HFFc6 (cell line): ENCODE data around the gene ATF5. TPM values are rescaled to one million over a fixed set of nuclear protein-coding genes. Genes with fewer than 3 reads are reported as not detected.

Experiments
- DNase-seq: peaks from one replicate; pipeline ENCODE4 v3.0.0-alpha.2; 2018
- H3K27ac Mint-ChIP-seq: 2 replicates; pipeline ENCODE4 v1.8.0; 2020; ENCODE audit warnings: mild to moderate bottlenecking, mixed read lengths
- H3K27me3 Mint-ChIP-seq: 2 replicates; pipeline ENCODE4 v1.8.0; 2021; ENCODE audit warnings: mild to moderate bottlenecking, moderate library complexity, mixed read lengths; ENCODE audit not compliant: insufficient read depth
- H3K36me3 Mint-ChIP-seq: 2 replicates; pipeline ENCODE4 v1.8.0; 2021; ENCODE audit warnings: low read depth, mixed read lengths
- H3K4me1 Mint-ChIP-seq: 2 replicates; pipeline ENCODE4 v1.8.0; 2020; ENCODE audit warnings: low read depth, mixed read lengths
- H3K4me3 Mint-ChIP-seq: 2 replicates; pipeline ENCODE4 v1.8.0; 2020; ENCODE audit warnings: mild to moderate bottlenecking, moderate library complexity, mixed read lengths
- H3K9me3 Mint-ChIP-seq: 2 replicates; pipeline ENCODE4 v1.8.0; 2020; ENCODE audit warnings: mild to moderate bottlenecking, mixed read lengths
- total RNA-seq, 6 experiments: library from RNA; stranded (reverse); fragmentation: NEBNext Ultra II Directional; extraction: Animal tissue kit (Norgen Biotek cat#: 25700); gene quantifications; 2 replicates in 1 of 6; 3 replicates in 5 of 6; pipeline ENCODE4 v1.2.3, GENCODE V29; 2021
- TF ChIP-seq, protein P1 (sequence below): fragments of 200-600 bp; sonication (generic); IDR thresholded peaks from 2 replicates; pipeline ENCODE4 v1.5.0; 2021; ENCODE audit warnings: antibody characterized with exemption, mild to moderate bottlenecking

ATF5 gene
- total RNA-seq, 6 experiments from 2014 or later: 38.2 to 44.4 (median 41.2) TPM

DNA sequence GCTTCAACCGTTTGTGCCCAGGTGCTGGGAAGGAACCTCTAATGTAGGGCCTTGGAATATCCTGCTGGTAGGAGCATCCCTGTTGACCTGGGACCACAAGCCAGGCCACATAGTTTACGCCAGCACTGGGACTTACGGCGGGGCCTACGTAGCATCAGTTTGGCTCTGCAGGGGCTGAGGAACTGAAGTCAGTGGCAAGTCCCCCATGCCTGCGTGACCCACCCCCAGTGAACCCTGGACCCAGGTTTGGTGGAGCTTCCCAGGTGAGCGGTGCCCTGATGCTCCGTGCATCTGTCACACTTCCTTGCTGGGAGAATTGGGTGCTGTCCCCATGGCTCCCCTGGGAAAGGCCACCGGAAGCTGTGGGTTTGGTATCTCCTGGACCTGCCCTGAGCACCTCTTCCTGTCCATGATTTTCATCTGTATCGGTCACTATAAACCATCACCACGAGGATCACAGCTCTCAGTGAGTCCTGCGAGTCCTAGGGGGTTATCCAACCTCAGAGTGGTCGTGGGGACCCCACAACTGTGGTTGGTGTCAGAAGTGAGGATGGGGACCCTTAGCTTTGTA lies 22.0 kb downstream of the ATF5 start:
- no peak for DNase-seq
- TF ChIP-seq, protein P1, sequence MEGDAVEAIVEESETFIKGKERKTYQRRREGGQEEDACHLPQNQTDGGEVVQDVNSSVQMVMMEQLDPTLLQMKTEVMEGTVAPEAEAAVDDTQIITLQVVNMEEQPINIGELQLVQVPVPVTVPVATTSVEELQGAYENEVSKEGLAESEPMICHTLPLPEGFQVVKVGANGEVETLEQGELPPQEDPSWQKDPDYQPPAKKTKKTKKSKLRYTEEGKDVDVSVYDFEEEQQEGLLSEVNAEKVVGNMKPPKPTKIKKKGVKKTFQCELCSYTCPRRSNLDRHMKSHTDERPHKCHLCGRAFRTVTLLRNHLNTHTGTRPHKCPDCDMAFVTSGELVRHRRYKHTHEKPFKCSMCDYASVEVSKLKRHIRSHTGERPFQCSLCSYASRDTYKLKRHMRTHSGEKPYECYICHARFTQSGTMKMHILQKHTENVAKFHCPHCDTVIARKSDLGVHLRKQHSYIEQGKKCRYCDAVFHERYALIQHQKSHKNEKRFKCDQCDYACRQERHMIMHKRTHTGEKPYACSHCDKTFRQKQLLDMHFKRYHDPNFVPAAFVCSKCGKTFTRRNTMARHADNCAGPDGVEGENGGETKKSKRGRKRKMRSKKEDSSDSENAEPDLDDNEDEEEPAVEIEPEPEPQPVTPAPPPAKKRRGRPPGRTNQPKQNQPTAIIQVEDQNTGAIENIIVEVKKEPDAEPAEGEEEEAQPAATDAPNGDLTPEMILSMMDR: no peak
- no peaks in the 10 kb centered on the region for H3K9me3 Mint-ChIP-seq
- H3K27me3 Mint-ChIP-seq: peaks cover 47% of the 10 kb centered on the region
- H3K27ac Mint-ChIP-seq: no peak overlapping the region
- no peaks in the 10 kb centered on the region for H3K36me3 Mint-ChIP-seq
- H3K4me1 Mint-ChIP-seq: peaks cover 22% of the 10 kb centered on the region; the same call in 1 of the 2 replicates
- H3K4me3 Mint-ChIP-seq: no peak overlapping the region

DNA sequence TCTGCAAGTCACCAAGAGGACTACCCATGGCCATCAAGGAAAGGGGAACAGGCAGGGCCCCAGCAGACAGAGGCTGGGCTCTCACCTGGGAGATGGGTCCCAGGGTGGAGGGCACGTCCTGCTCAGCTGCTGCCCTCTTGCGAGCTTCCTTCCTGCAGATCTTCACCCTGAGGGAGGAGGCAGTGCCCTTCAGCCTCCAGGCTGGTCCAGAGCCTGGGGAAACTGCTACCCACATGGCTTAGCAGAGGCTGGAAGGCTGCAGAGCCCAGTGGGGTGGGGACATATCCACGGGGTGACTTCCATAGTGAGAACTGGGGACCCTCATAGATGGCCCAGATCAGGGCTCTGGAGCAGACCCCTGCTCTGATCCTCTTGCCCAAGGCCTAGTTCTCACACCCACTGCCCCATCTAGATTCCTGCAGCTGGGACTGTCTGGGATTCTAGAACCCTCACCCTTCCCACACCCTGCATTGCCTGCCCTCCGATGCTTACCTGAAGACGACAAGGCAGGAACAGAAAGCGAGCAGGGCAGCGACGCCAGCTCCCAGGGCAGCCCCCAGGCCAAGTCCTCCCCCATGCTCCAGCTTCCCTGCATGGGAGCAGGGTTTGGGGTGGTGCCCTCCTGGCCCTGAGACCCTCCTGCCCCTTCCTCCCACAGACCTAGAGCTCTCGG lies 22.9 kb downstream of the ATF5 start:
- Mint-ChIP-seq H3K9me3 (no peaks in the 10 kb centered on the region), H3K4me1 (peaks cover 22% of the 10 kb centered on the region; the same call in 1 of the 2 replicates), H3K27ac (no peak overlapping the region), H3K27me3 (peaks cover 51% of the 10 kb centered on the region), H3K36me3 (no peaks in the 10 kb centered on the region), H3K4me3 (no peak overlapping the region)
- TF ChIP-seq, protein P1: no peak
- no peak for DNase-seq

DNA sequence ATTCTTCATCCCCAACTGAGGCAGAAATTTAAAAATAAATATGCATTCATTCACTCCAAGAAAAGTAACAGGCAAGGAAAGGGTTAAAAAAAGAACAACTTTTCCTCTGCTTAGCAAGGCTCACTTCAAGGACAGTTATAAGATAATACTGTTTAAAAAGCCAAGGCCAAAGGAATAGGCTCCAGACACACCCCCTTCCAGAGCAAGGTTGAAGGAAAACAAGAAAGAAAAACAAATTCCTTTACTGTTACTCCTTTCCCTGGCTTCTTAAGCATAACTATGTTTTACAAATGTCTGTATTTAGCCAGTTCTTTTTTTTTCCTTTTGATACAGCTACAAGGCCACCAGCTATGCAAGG lies 23.5 kb downstream of the ATF5 start:
- no peak overlapping the region for H3K4me3 Mint-ChIP-seq
- H3K4me1 Mint-ChIP-seq: peaks cover 22% of the 10 kb centered on the region; the same call in 1 of the 2 replicates
- DNase-seq: no peak
- no peak overlapping the region for H3K27ac Mint-ChIP-seq
- no peaks in the 10 kb centered on the region for H3K36me3 Mint-ChIP-seq
- TF ChIP-seq, protein P1: no peak
- peaks cover 48% of the 10 kb centered on the region for H3K27me3 Mint-ChIP-seq
- no peaks in the 10 kb centered on the region for H3K9me3 Mint-ChIP-seq

DNA sequence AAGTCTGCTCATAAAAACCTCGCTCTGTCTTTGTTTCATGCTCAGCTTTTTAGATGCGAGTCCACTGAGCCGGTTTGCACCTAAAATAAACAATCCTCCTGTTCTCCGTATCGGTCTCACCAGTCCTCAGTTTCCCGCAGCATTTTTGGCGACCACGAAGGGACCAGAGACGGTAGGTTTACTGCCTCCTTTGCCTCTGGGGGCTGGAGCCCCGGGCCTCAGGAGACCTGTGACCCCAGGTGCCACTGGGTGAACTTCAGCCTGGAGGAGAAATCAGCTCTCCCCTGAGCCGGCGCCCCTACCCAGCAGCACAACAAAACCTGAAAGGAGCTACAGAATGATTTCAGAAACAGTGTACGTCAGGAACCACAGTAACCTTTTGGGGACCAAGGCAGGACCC lies 23.9 kb downstream of the ATF5 start:
- no peak overlapping the region for H3K27ac Mint-ChIP-seq
- peaks cover 22% of the 10 kb centered on the region; the same call in 1 of the 2 replicates for H3K4me1 Mint-ChIP-seq

DNA sequence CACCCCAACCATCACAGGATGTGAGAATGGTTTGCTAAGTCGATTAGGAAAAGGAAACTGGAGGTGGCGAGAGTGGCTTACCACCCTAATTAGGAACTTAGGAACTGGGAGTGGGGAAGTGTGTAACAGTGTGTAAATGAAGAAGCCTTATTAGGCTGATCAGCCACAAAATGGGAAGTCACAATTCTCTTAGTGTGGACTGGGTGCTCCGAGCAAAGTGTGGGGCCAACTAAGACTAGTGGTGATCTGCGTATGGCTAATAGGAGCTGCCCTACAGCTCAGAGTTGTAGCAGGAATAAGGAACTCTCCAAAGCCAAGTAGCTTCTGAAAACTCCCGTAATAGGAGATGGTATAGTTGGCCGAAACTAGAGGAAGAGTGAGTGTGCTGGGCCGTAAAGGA lies 24.4 kb downstream of the ATF5 start:
- no peaks in the 10 kb centered on the region for H3K36me3 Mint-ChIP-seq
- no peak overlapping the region for H3K4me3 Mint-ChIP-seq
- no peaks in the 10 kb centered on the region for H3K9me3 Mint-ChIP-seq
- no peak overlapping the region for H3K27ac Mint-ChIP-seq
- no peak for DNase-seq
- H3K4me1 Mint-ChIP-seq: peaks cover 22% of the 10 kb centered on the region; the same call in 1 of the 2 replicates
- TF ChIP-seq, protein P1: no peak
- peaks cover 41% of the 10 kb centered on the region for H3K27me3 Mint-ChIP-seq

More for the DNA sequence above, 23.9 kb downstream of the ATF5 start:
- DNase-seq: no peak
- Mint-ChIP-seq H3K9me3 (no peaks in the 10 kb centered on the region), H3K4me3 (no peak overlapping the region), H3K36me3 (no peaks in the 10 kb centered on the region), H3K27me3 (peaks cover 43% of the 10 kb centered on the region)
- TF ChIP-seq, protein P1: no peak
